Central memory CD4-positive, alpha-beta T cell (primary cell): ENCODE data around the gene CELSR1.
"Not testable (repeated sequence)": the region's sequence is repeated elsewhere in the genome, so short reads cannot be mapped to it uniquely, and the experiment has no call there.

ENCODE experiments used
- DNase-seq: peaks from one replicate; pipeline ENCODE4 v3.0.0; 2022

CELSR1 gene

DNA sequence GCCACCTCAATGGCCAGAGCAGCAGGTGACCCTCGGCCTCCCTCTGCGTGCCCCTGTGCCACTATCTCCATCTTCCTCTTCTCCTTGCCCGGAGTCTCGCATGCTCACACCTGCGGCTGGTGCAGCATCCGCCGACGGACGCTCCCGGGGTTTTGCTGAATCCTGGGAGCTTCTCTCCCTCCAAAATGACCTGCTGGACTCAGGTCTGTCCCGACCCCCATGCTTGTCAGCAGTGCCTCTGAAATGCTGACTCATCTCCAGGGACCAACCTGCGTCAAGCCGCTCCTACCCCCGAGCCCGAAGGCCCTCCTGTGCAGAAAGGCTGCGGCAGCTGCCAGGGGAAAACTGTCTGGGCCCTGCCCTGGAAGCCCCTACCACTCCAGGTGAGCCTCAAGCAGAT, 58.4 kb downstream of the CELSR1 start:
- DNase-seq: no peak

DNA sequence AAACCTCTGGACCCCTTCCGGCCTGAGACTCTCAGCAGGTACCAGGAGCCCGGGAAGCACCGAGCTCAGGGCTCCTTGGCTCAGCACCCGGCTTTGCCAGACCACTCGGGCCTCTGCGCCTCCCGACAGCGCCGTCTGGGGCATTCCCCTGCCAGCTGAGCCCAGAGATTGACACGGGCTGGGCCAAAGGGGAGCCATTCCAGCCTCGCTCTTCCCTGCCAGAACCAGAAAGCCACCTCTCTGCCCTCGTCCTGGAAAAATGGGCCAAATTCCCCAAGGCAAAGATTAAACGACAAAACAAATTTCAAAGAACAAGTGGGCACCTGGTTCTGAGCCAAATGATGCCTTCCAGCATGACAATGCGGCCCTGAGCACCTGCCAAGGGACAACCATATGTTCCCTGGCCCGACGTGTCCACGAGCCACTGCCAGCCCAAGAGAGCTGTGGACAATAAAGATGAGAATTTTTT, 59.3 kb downstream of the CELSR1 start:
- no peak for DNase-seq

GRCh38 chr22:46476547-46476941, 60.9 kb downstream of the CELSR1 start:
- DNase-seq: no peak

GRCh38 chr22:46473896-46474557, 63.4 kb downstream of the CELSR1 start:
- no peak for DNase-seq

GRCh38 chr22:46473021-46473779, 64.2 kb downstream of the CELSR1 start:
- DNase-seq: no peak

- DNase-seq: no peak
Observed at GRCh38 chr22:46472722-46473016, 64.8 kb downstream of the CELSR1 start.

DNA sequence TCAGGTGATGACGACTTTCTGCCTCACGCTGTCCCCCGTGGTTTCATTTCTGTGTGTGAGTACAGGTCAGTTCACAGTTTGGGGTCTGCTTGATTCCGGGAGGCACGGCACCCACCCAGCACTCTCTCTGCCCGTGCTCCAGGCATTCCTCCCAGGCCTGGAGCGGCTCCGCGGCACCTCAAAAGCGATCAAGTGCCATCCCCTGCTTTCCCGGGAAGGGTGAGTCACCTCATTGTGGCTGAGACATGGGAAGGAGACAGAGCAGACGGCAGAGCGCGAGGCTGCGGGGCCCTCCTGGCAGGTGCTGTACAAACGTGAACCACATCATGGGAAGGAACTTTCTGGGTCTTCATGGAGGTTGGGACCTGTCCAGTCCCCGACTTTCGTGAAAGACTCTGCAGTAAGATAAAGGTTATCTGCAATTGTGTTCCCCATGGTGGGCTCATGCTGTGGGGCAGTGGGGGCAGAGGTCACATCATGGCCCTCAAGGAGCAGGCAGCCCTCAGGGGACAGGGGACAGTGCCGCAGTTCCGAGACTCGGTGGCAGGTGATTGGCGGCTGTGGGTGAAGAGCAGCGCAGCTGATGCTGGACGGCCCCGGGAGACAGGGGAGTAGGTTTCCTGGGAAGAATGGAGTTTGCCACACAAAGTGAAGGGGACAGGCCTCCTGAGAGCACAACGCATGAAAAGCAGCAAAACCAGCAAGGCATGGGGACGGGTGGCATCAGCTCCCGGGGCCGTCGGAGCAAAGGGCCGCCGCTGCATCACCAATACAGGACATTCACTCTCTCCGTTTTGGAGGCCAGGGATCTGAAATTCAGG, 65.3 kb downstream of the CELSR1 start:
- no peak for DNase-seq

- DNase-seq: not testable (repeated sequence)
Observed at GRCh38 chr22:46471330-46471729, 66.1 kb downstream of the CELSR1 start.

GRCh38 chr22:46469711-46470110, 67.7 kb downstream of the CELSR1 start:
- no peak for DNase-seq

GRCh38 chr22:46467006-46467405, 70.4 kb downstream of the CELSR1 start:
- no peak for DNase-seq

DNA sequence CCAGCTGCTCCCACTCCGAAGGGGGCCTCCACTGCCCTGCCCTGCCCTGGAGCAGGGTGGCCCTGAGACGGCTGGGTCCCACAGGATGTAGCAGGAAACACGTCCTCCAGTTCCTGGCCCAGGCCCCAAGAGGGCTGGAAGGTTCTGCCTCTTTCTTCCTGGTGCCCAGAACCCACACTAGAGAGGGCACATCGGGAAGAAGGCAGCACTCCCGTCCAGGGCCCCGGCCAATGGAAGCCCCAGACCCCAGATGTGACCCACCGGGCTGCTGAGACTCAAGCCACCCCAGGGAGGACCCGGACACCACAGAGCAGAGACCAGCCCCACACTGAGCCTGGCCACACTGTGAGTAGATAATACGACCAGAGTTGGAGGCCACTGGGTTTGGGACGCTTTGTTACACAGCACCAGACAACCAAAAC, 71.2 kb downstream of the CELSR1 start:
- DNase-seq: no peak

DNA sequence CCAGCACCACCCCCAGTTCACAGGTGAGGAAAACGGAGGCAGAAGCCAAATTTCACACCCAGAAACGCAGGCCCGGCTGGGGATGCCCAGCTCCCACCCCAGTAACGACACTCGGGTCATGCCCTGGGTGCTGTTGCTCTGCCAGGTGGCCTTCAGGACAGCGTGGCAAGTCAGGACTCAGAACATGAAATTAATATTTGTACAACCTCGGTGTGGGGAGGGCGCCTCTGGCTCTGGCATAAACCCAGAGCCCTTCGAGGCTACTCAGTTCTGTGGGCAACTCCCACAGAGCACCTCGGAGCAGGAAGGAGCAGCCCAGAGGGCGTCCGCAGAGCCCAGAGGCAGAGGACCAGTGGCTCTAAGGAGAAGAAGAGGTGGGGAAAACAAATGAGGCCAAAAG, 71.6 kb downstream of the CELSR1 start:
- no peak for DNase-seq

GRCh38 chr22:46465345-46465720, 72.1 kb downstream of the CELSR1 start:
- DNase-seq: no peak

- no peak for DNase-seq
Observed at GRCh38 chr22:46464701-46465344, 72.6 kb downstream of the CELSR1 start.

GRCh38 chr22:46464296-46464695, 73.1 kb downstream of the CELSR1 start:
- no peak for DNase-seq

GRCh38 chr22:46463435-46464227, 73.8 kb downstream of the CELSR1 start:
- no peak for DNase-seq

GRCh38 chr22:46462726-46463371, 74.6 kb downstream of the CELSR1 start:
- no peak for DNase-seq

DNA sequence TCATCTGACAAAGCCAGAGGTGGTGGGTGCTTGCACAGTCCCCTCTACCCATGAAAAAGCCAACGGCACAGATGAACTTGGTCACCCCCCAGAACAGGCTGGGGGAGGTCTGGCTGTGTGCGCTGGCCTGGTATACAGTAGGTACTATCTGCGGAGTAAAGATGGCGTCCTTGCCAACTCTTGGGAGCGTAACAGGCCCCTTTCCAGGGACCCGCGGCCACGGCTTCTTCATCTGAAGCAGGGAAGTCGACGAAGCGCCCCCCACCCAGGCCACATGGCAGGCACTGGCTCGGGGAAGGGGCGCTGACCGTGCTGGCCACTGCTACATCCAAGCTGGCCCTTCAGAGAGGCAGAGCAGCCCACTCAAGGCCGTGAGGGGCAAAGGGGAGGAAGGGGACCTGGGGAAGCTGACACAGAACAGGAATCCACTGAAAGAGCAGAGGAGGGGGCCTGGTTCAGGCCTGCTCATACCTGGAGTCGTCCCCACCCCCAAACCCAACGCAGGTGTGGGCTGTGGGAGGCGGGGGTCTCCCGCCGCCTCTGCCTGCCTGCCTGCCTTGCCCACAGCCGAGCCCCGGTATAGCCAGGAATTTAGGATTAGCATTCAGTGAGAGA, 75.7 kb downstream of the CELSR1 start:
- no peak for DNase-seq

DNA sequence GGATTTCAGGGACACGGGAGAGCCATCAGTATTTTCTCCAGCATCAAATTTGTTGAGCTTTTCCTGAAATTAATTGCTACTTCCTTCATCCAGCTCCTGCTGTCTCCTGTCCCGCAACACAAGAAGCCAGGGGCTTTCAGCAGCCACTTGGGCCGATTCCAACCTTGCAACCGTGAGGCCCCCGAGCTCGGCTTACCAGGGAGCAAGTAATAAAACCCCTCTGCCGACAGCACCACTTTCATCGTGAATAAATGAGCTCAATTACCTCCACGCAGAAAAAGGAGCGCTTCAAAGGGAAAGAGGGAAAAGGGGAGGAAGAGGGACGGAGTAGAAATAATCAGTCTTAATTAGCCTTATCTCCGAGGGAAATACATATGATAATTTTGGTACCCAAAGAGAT, 76.6 kb downstream of the CELSR1 start:
- no peak for DNase-seq

DNA sequence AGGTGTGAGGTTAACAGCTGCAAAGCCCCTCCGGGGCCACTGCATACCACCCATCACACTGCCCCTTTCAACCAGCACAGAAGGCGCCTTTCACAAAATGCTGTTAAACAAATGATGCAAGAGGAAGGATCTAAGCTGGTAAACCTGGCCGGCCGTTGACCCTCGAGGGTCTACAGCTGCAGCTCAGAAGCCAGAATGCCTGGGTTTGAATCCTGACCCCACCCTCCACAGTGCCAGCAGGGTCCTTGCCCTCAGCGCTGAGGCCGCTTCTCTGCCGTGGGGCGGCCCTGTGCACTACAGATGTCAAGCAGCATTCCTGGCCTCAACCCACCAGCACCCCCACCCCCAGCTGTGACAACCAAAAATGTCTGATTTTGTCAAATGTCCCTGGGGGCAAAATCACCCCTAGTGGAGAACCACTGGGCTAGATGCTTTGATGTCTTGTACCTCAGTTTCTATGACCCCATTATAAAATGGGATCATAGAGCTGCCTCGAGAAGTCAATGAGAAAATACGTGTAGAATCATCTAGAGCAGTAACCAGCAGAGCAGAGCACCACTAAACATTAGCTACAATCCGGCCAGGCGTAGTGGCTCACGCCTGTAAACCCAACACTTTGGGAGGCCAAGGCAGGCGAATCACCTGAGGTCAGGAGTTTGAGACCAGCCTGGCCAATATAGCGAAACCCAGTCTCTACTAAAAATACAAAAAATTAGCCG, 77.9 kb downstream of the CELSR1 start:
- DNase-seq: no peak

DNA sequence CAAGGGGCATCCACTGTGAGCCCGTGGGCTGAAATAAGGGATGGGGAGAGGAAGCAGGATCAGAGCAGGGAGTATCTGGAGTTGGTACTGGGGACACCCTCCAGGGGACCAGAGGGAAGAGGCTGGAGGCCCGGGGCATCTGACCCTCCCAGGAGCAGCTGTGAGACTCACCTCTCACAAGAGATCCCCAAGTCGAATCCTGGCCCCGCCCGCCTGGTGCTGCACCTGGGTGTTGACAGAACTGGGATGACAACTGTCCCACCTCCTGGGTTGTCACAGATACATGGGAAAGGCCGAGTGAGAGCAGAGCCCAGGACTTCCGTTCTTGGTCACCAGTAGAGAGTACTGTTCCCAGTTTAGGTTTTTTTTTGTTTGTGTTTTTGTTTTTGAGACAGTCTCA, 78.9 kb downstream of the CELSR1 start:
- no peak for DNase-seq
